H1 (cell line): ENCODE results near the gene CACNA1D. TPM values are rescaled to one million over a fixed set of nuclear protein-coding genes. Genes with fewer than 3 reads are reported as not detected.

Experiments
- BCL11A ChIP-seq, 2 experiments: IDR thresholded peaks; one replicate each; pipeline ENCODE4 v1.6.1; 2011; ENCODE audit warnings: low read depth in 2 of 2, low read length in 2 of 2, mild to moderate bottlenecking in 2 of 2
- KDM4A ChIP-seq: IDR thresholded peaks from one replicate; pipeline ENCODE4 v1.7.1; 2012; ENCODE audit warnings: low read depth, mild to moderate bottlenecking, moderate library complexity, low read length, inconsistent platforms; ENCODE audit not compliant: severe bottlenecking
- polyA plus RNA-seq, 7 experiments: library from polyadenylated mRNA; depleted of rRNA in 3 of 7; stranded (reverse) in 5 of 7; unstranded in 2 of 7; fragments of >200 nt in 5 of 7; fragments of 200-250 nt in 2 of 7; gene quantifications; 1 replicate in 5 of 7; 2 replicates in 1 of 7; 4 replicates in 1 of 7; pipeline versions ENCODE4 v1.2.1 to v1.2.3, GENCODE V29; 2011 to 2013; ENCODE audit warnings: missing spikeins in 2 of 7, mixed read lengths in 2 of 7
- total RNA-seq: library from RNA; stranded (reverse); fragmentation: NEBNext Ultra II Directional; extraction: Animal tissue kit (Norgen Biotek cat#: 25700); gene quantifications from 2 replicates; pipeline ENCODE4 v1.2.1, GENCODE V29; 2021
- TF ChIP-seq, protein P1 (sequence below): fragments of 300-600 bp; sonication (generic); IDR thresholded peaks from 2 replicates; pipeline ENCODE4 v1.7.1; 2012; ENCODE audit warnings: low read length, moderate library complexity, mild to moderate bottlenecking, inconsistent platforms; ENCODE audit not compliant: insufficient replicate concordance
- TF ChIP-seq, protein P2 (sequence below): IDR thresholded peaks from 2 replicates; pipeline ENCODE4 v1.6.1; 2012; ENCODE audit warnings: low read length, inconsistent platforms

The CACNA1D gene
- total and polyA plus RNA-seq, 2 of the 8 experiments (the other 6 are each of a cell fraction or from before 2014, with no cell fraction given): 2.0 to 2.9 TPM

DNA sequence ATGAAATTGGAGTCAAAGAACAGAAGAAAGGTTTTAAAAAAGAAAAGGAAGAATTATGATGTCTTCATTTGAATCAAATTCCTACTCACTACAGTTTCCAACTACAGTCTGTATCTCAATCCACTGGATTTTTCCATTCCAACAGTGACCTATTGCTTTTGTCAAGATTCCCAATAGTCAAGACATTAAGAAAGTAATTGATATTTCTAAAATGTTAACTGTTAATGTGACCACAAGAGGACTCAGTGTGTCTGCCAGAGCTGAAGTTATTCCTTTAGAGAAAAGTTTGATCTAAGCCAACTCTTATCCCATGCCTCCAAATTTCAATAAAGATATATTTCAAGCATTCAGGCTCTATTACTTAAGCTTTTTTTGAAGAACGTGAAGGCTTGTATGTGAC, 163.2 kb downstream of the CACNA1D start (continued):
- TF ChIP-seq, protein P1, sequence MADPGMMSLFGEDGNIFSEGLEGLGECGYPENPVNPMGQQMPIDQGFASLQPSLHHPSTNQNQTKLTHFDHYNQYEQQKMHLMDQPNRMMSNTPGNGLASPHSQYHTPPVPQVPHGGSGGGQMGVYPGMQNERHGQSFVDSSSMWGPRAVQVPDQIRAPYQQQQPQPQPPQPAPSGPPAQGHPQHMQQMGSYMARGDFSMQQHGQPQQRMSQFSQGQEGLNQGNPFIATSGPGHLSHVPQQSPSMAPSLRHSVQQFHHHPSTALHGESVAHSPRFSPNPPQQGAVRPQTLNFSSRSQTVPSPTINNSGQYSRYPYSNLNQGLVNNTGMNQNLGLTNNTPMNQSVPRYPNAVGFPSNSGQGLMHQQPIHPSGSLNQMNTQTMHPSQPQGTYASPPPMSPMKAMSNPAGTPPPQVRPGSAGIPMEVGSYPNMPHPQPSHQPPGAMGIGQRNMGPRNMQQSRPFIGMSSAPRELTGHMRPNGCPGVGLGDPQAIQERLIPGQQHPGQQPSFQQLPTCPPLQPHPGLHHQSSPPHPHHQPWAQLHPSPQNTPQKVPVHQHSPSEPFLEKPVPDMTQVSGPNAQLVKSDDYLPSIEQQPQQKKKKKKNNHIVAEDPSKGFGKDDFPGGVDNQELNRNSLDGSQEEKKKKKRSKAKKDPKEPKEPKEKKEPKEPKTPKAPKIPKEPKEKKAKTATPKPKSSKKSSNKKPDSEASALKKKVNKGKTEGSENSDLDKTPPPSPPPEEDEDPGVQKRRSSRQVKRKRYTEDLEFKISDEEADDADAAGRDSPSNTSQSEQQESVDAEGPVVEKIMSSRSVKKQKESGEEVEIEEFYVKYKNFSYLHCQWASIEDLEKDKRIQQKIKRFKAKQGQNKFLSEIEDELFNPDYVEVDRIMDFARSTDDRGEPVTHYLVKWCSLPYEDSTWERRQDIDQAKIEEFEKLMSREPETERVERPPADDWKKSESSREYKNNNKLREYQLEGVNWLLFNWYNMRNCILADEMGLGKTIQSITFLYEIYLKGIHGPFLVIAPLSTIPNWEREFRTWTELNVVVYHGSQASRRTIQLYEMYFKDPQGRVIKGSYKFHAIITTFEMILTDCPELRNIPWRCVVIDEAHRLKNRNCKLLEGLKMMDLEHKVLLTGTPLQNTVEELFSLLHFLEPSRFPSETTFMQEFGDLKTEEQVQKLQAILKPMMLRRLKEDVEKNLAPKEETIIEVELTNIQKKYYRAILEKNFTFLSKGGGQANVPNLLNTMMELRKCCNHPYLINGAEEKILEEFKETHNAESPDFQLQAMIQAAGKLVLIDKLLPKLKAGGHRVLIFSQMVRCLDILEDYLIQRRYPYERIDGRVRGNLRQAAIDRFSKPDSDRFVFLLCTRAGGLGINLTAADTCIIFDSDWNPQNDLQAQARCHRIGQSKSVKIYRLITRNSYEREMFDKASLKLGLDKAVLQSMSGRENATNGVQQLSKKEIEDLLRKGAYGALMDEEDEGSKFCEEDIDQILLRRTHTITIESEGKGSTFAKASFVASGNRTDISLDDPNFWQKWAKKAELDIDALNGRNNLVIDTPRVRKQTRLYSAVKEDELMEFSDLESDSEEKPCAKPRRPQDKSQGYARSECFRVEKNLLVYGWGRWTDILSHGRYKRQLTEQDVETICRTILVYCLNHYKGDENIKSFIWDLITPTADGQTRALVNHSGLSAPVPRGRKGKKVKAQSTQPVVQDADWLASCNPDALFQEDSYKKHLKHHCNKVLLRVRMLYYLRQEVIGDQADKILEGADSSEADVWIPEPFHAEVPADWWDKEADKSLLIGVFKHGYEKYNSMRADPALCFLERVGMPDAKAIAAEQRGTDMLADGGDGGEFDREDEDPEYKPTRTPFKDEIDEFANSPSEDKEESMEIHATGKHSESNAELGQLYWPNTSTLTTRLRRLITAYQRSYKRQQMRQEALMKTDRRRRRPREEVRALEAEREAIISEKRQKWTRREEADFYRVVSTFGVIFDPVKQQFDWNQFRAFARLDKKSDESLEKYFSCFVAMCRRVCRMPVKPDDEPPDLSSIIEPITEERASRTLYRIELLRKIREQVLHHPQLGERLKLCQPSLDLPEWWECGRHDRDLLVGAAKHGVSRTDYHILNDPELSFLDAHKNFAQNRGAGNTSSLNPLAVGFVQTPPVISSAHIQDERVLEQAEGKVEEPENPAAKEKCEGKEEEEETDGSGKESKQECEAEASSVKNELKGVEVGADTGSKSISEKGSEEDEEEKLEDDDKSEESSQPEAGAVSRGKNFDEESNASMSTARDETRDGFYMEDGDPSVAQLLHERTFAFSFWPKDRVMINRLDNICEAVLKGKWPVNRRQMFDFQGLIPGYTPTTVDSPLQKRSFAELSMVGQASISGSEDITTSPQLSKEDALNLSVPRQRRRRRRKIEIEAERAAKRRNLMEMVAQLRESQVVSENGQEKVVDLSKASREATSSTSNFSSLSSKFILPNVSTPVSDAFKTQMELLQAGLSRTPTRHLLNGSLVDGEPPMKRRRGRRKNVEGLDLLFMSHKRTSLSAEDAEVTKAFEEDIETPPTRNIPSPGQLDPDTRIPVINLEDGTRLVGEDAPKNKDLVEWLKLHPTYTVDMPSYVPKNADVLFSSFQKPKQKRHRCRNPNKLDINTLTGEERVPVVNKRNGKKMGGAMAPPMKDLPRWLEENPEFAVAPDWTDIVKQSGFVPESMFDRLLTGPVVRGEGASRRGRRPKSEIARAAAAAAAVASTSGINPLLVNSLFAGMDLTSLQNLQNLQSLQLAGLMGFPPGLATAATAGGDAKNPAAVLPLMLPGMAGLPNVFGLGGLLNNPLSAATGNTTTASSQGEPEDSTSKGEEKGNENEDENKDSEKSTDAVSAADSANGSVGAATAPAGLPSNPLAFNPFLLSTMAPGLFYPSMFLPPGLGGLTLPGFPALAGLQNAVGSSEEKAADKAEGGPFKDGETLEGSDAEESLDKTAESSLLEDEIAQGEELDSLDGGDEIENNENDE: no peak
- TF ChIP-seq KDM4A (no peak), BCL11A (IDR thresholded peaks at IDR 0.05; ENCODE audit: low read depth in 2 of 2, low read length in 2 of 2) (no peak)
- TF ChIP-seq, protein P2, sequence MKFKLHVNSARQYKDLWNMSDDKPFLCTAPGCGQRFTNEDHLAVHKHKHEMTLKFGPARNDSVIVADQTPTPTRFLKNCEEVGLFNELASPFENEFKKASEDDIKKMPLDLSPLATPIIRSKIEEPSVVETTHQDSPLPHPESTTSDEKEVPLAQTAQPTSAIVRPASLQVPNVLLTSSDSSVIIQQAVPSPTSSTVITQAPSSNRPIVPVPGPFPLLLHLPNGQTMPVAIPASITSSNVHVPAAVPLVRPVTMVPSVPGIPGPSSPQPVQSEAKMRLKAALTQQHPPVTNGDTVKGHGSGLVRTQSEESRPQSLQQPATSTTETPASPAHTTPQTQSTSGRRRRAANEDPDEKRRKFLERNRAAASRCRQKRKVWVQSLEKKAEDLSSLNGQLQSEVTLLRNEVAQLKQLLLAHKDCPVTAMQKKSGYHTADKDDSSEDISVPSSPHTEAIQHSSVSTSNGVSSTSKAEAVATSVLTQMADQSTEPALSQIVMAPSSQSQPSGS: no peak
